Gastroesophageal sphincter (tissue), 4 donors: ENCODE measurements around the gene HEPACAM. TPM values are rescaled to one million over a fixed set of nuclear protein-coding genes. Genes with fewer than 3 reads are reported as not detected.
A peak's percentile ranks its signal among the peaks of the same experiment; 100 is the strongest.

Experiments used
- ATAC-seq: fragments of 150-250 bp; one replicate; pipeline ENCODE4 v1.9.1; 2016; ENCODE audit warnings: mild to moderate bottlenecking, moderate library complexity
- H3K27ac ChIP-seq, 4 donors: fragments of 200-600 bp; sonication (generic) in 3 of 4; 1 replicate in 3 of 4; 2 replicates in 1 of 4; pipeline ENCODE4 v1.5.1; 2016 to 2019
- H3K27me3 ChIP-seq: fragments of 200-600 bp; sonication (generic); one replicate; pipeline ENCODE4 v1.5.1; 2019
- H3K36me3 ChIP-seq, 2 donors: fragments of 200-600 bp; sonication (generic); one replicate each; pipeline ENCODE4 v1.5.1; 2019; ENCODE audit warnings: control low read depth in 1 of 2
- H3K4me1 ChIP-seq, 3 donors: fragments of 200-600 bp; sonication (generic); 1 replicate in 2 of 3; 2 replicates in 1 of 3; pipeline ENCODE4 v1.5.1; 2016 to 2019; ENCODE audit warnings: control low read depth in 2 of 3
- H3K4me3 ChIP-seq, 2 donors: fragments of 200-600 bp; sonication (generic); one replicate each; pipeline ENCODE4 v1.5.1; 2019; ENCODE audit warnings: mild to moderate bottlenecking in 1 of 2, moderate library complexity in 1 of 2
- H3K9me3 ChIP-seq, 3 donors: fragments of 200-600 bp; sonication (generic); one replicate each; pipeline ENCODE4 v1.5.1; 2017 to 2019; ENCODE audit warnings: control low read depth in 2 of 3
- EP300 ChIP-seq: sonication (generic); formaldehyde crosslinking; IDR thresholded peaks from one replicate; pipeline ENCODE4 v1.6.1; 2017; ENCODE audit warnings: antibody characterized with exemption, mild to moderate bottlenecking
- POLR2A ChIP-seq, 2 donors: fragments of 450-650 bp; IDR thresholded peaks; one replicate each; pipeline ENCODE4 v1.6.1; 2017; ENCODE audit warnings: antibody characterized with exemption in 2 of 2, mild to moderate bottlenecking in 2 of 2, moderate library complexity in 1 of 2
- POLR2AphosphoS5 ChIP-seq: sonication (generic); formaldehyde crosslinking; IDR thresholded peaks from one replicate; pipeline ENCODE4 v1.6.1; 2017; ENCODE audit warnings: antibody characterized with exemption
- WGBS, 2 donors: methylation state at CpG; one replicate each; pipeline ENCODE4 v1.1.5; 2018; ENCODE audit warnings: low coverage in 1 of 2; 5-methylcytosine and 5-hydroxymethylcytosine counted together
- total RNA-seq, 4 donors: library from RNA; depleted of rRNA; stranded (reverse); fragments of >200 nt; gene quantifications; one replicate each; pipeline ENCODE4 v1.1.0, GENCODE V29; 2016
- TF ChIP-seq, protein P1 (sequence below), 4 experiments: fragments of 200-600 bp in 2 of 4; fragments of 450-650 bp in 2 of 4; sonication (generic) in 1 of 4; IDR thresholded peaks; one replicate each; pipeline ENCODE4 v1.5.1; 2017 to 2019; ENCODE audit warnings: antibody characterized with exemption in 4 of 4, mild to moderate bottlenecking in 2 of 4, moderate library complexity in 2 of 4

Gene HEPACAM
- total RNA-seq, 4 donors from 2014 or later = 0.31 to 2.1 (median 0.81) TPM; not detected in 1

DNA sequence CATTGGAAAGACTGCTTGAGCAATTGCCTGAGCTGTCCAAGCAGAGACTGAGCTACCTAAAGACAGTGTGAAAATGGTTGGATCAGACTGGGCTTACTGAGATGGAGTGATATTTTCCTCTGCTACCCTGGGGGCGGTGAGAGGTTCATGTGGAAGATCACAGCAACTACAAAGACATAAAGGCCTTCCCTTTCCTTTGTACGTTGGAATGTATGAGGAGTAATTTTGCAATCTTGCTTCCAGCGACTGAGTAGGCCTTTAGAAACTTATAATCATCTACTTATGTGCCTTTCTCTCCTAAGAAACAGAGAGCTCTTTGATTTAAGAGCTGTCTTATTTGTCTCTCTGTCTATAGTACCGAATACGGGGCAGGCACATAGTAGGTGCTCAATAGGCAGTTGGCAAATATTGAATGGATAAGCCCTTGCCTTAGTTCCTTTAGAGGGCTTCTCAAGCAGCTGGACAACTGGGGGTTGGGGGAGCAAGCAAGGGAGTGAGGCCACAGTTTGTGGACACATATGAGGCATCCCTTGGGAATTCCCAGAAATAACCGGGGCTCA is 2.4 kb upstream of the HEPACAM start:
- TF ChIP-seq EP300 (no peak), POLR2A (IDR thresholded peaks at IDR 0.05) (no peak), POLR2AphosphoS5 (no peak)
- TF ChIP-seq, protein P1, sequence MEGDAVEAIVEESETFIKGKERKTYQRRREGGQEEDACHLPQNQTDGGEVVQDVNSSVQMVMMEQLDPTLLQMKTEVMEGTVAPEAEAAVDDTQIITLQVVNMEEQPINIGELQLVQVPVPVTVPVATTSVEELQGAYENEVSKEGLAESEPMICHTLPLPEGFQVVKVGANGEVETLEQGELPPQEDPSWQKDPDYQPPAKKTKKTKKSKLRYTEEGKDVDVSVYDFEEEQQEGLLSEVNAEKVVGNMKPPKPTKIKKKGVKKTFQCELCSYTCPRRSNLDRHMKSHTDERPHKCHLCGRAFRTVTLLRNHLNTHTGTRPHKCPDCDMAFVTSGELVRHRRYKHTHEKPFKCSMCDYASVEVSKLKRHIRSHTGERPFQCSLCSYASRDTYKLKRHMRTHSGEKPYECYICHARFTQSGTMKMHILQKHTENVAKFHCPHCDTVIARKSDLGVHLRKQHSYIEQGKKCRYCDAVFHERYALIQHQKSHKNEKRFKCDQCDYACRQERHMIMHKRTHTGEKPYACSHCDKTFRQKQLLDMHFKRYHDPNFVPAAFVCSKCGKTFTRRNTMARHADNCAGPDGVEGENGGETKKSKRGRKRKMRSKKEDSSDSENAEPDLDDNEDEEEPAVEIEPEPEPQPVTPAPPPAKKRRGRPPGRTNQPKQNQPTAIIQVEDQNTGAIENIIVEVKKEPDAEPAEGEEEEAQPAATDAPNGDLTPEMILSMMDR (IDR thresholded peaks at IDR 0.05) = no peak
- no peak overlapping the region for H3K27ac ChIP-seq
- no peak overlapping the region for H3K4me3 ChIP-seq
- peaks cover 33% of the 10 kb centered on the region for H3K27me3 ChIP-seq
- no peaks in the 10 kb centered on the region for H3K9me3 ChIP-seq
- H3K4me1 ChIP-seq = no peaks in the 10 kb centered on the region
- ATAC-seq = no peak
- no peaks in the 10 kb centered on the region for H3K36me3 ChIP-seq
- WGBS, 2 donors = 66 to 77% methylated on average over 4 to 6 of the region's 6 CpGs

- H3K4me1 ChIP-seq = no peaks in the 10 kb centered on the region
- TF ChIP-seq, protein P1 (IDR thresholded peaks at IDR 0.05) = no peak
- TF ChIP-seq POLR2A (IDR thresholded peaks at IDR 0.05) (no peak), POLR2AphosphoS5 (no peak), EP300 (no peak)
- H3K36me3 ChIP-seq = no peaks in the 10 kb centered on the region
- no peak for ATAC-seq
- H3K27me3 ChIP-seq = peaks cover 33% of the 10 kb centered on the region
- H3K9me3 ChIP-seq = no peaks in the 10 kb centered on the region
- H3K4me3 ChIP-seq = no peak overlapping the region
- WGBS, 2 donors = 86 to 100% methylated on average over 2 to 3 of the region's 3 CpGs
- H3K27ac ChIP-seq = no peak overlapping the region
These were observed 1.6 kb upstream of the HEPACAM start for GRCh38 chr11:124937336-124937935.

DNA sequence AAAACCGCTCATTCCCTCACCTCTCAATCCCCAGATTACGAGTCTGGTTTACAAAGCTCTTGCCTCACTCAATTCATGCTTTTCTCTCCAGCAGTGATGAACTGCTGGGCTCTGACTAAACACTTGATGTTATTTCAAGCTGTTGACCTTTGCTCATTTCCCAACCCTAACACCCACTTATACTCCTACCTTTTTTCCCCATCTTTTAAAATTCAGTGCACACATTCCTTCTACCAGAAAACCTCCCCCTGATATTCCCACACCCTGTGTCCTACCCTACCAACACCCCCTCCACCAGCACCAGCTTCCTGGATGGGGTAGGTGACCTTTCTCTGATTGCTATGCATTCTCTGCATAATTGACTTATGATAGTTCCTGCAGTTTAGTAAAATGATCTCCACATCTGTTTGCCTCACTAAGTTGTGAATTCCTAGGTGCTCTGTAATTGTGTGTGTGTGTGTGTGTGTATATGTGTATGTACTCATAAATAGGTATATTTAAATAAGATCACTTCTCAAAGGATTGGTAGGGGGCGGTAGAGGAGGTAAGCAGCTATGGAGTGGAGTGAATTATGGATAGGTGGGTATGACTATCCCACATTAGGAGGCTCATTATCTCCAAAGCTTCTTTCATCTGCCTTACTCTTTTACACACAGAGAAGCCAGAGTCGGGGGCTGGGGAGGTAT is 842 bp downstream of the HEPACAM start:
- ATAC-seq = no peak
- H3K27me3 ChIP-seq = peaks cover 33% of the 10 kb centered on the region
- no peaks in the 10 kb centered on the region for H3K4me1 ChIP-seq
- no peaks in the 10 kb centered on the region for H3K9me3 ChIP-seq
- TF ChIP-seq POLR2AphosphoS5 (no peak), POLR2A (IDR thresholded peaks at IDR 0.05) (no peak), EP300 (no peak)
- TF ChIP-seq, protein P1 (IDR thresholded peaks at IDR 0.05) = no peak
- peak overlapping the region in 1 of 2 donors; percentile 2 for H3K4me3 ChIP-seq
- H3K27ac ChIP-seq = no peak overlapping the region
- no peaks in the 10 kb centered on the region for H3K36me3 ChIP-seq
- 50 to 52% methylated on average over 1 to 3 of the region's 4 CpGs for WGBS, 2 donors

DNA sequence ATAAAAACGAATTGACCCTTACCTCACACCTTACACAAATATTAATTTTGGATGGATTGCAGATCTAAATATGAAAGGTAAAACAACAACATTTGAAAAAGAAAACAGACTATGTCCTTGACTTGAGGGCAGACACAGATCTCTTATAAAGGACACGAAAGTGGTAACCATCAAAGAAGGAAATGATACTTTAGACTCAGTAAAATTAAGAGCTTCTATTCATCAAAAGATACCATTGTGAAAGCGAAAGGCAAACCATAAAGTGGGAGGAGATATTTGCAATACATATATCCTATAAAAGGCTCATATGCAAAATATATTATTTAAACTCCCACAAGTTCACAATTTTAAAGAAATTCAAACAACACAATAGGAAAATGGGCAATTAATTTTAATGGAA is 5.0 kb downstream of the HEPACAM start:
- no peaks in the 10 kb centered on the region for H3K9me3 ChIP-seq
- ATAC-seq = no peak
- no peak overlapping the region for H3K4me3 ChIP-seq
- H3K27me3 ChIP-seq = peaks cover 18% of the 10 kb centered on the region
- whole genome bisulfite sequencing, 2 donors = 58 to 78% methylated on average over 3 of the region's 3 CpGs
- H3K4me1 ChIP-seq = no peaks in the 10 kb centered on the region
- no peaks in the 10 kb centered on the region for H3K36me3 ChIP-seq
- H3K27ac ChIP-seq = no peak overlapping the region
- no peak for TF ChIP-seq POLR2A (IDR thresholded peaks at IDR 0.05)
- TF ChIP-seq, protein P1 (IDR thresholded peaks at IDR 0.05) = no peak
- TF ChIP-seq POLR2AphosphoS5 = no peak
- no peak for TF ChIP-seq EP300
